CD4-positive, alpha-beta T cell (primary cell): ENCODE measurements around the gene PCSK1N. TPM values are rescaled to one million over a fixed set of nuclear protein-coding genes. Genes with fewer than 3 reads are reported as not detected.

Experiments used
- ATAC-seq: fragments of 200-7000 bp; cut with Tn5 transposase; one replicate; pipeline ENCODE4 v1.10.0; 2022; ENCODE audit warnings: mild to moderate bottlenecking; ENCODE audit not compliant: poor library complexity
- CTCF ChIA-PET: fragments of 350-600 bp; sonication (Branson Sonifier 250); formaldehyde crosslinking; loops from one replicate; lab custom pipeline; 2021; ENCODE audit warnings: antibody characterized with exemption, inconsistent platforms; lab: Charles Lee
- POLR2A ChIA-PET: fragments of 350-600 bp; sonication (Branson Sonifier 250); formaldehyde crosslinking; loops from one replicate; lab custom pipeline; 2021; ENCODE audit warnings: antibody characterized with exemption, inconsistent platforms; lab: Charles Lee
- DNase-seq, 14 experiments: peaks; one replicate each; pipeline ENCODE4 v3.0.0-alpha.2; 2013 to 2020; ENCODE audit warnings: mixed read lengths in 2 of 14
- H3K27ac ChIP-seq, 2 donors: one replicate each; pipeline versions ENCODE4 v1.5.1 to v1.7.0; 2013; ENCODE audit warnings: low read length in 2 of 2, low read depth in 1 of 2, mild to moderate bottlenecking in 1 of 2
- H3K27me3 ChIP-seq, 2 experiments: 1 replicate in 1 of 2; 2 replicates in 1 of 2; pipeline versions ENCODE4 v1.6.1 to v1.7.0; 2013; ENCODE audit warnings: low read length in 2 of 2, control low read depth in 1 of 2, mild to moderate bottlenecking in 1 of 2, moderate library complexity in 1 of 2; ENCODE audit not compliant: insufficient read depth in 2 of 2, control insufficient read depth in 1 of 2
- H3K36me3 ChIP-seq: one replicate; pipeline ENCODE4 v1.6.1; 2013; ENCODE audit warnings: low read length, control low read depth; ENCODE audit not compliant: insufficient read depth
- H3K4me1 ChIP-seq: one replicate; pipeline ENCODE4 v1.6.1; 2013; ENCODE audit warnings: low read length, control low read depth; ENCODE audit not compliant: insufficient read depth
- H3K4me3 ChIP-seq: one replicate; pipeline ENCODE4 v1.5.1; 2013; ENCODE audit warnings: mild to moderate bottlenecking, low read length, moderate library complexity
- H3K9me3 ChIP-seq, 2 experiments: 1 replicate in 1 of 2; 2 replicates in 1 of 2; pipeline versions ENCODE4 v1.6.1 to v1.7.0; 2013; ENCODE audit warnings: low read length in 2 of 2, mild to moderate bottlenecking in 2 of 2, control low read depth in 1 of 2, moderate library complexity in 1 of 2; ENCODE audit not compliant: control insufficient read depth in 1 of 2, insufficient read depth in 1 of 2
- H3K27ac Mint-ChIP-seq: one replicate; pipeline ENCODE4 v1.8.0; 2020; ENCODE audit warnings: mixed read lengths
- H3K27me3 Mint-ChIP-seq: one replicate; pipeline ENCODE4 v1.8.0; 2021; ENCODE audit warnings: mixed read lengths
- H3K36me3 Mint-ChIP-seq: one replicate; pipeline ENCODE4 v1.8.0; 2021; ENCODE audit warnings: low read depth, mixed read lengths
- H3K4me1 Mint-ChIP-seq: one replicate; pipeline ENCODE4 v1.8.0; 2021; ENCODE audit warnings: low read depth, mixed read lengths
- H3K4me3 Mint-ChIP-seq: one replicate; pipeline ENCODE4 v1.8.0; 2020; ENCODE audit warnings: mild to moderate bottlenecking, mixed read lengths
- H3K9me3 Mint-ChIP-seq: one replicate; pipeline ENCODE4 v1.8.0; 2020; ENCODE audit warnings: mixed read lengths
- CTCF ChIP-seq: fragments of 200-600 bp; IDR thresholded peaks from one replicate; pipeline ENCODE4 v1.8.0; 2022; ENCODE audit warnings: antibody characterized with exemption, mild to moderate bottlenecking
- intact Hi-C, 2 experiments: fragments of 100-400 bp; cut with DNase I in 1 of 2; cut with micrococcal nuclease in 1 of 2; formaldehyde crosslinking; loops; one replicate each; pipeline versions ENCODE4 v1.15.1 to v1.9.0; 2023 to 2025; cut with DNase I, micrococcal nuclease
- total RNA-seq, 174 experiments: library from RNA in 2 of 174; stranded (reverse) in 2 of 174; gene quantifications; one replicate each; pipeline ENCODE4 v1.2.3 and lab custom pipeline; 2021 to 2026

The PCSK1N gene
- total RNA-seq, 2 experiments from 2014 or later = 3.5 to 4.9 TPM

DNA sequence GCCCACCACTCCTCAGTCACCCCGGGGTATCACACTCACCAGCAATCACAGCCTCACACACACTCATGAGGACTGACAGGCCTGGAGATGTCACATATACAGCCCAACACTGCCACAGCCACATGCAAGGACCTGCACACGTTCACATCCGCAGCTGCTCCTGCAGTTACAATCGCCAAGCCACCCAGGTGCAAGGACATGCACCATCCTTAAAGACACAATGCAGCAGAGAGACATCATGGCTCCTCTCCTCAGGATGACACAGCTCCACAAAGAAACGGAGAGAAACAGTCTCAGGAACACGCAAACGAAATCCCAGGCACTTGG, 1.1 kb downstream of the PCSK1N start:
- H3K9me3 ChIP-seq = no peaks in the 10 kb centered on the region
- peak overlapping the region; percentile 6 for H3K27ac Mint-ChIP-seq
- TF ChIP-seq CTCF = no peak
- H3K36me3 Mint-ChIP-seq = no peaks in the 10 kb centered on the region
- ChIA-PET POLR2A (interaction anchor here (1.2 kb wide), 1 partner anchor 33 kb away, joined by 4 read pairs; the partner anchor contains the start of gene HDAC6), CTCF (interaction anchor here (0.8 kb wide), 1 partner anchor 57 kb away, joined by 3 read pairs; no protein-coding TSS in a partner anchor)
- intact Hi-C loops = loop anchor here in 1 of 2 experiments (10.0 kb wide), 1 partner anchor 50 kb away; no protein-coding TSS in a partner anchor
- H3K4me1 Mint-ChIP-seq = peaks cover 21% of the 10 kb centered on the region
- H3K36me3 ChIP-seq = no peaks in the 10 kb centered on the region
- H3K27ac ChIP-seq = no peak overlapping the region
- peaks cover 0 to 38% of the 10 kb centered on the region in 2 experiments for H3K27me3 ChIP-seq
- ATAC-seq (peak; percentile 28), DNase-seq (peak in 1 of 14 experiments; percentile 11)
- H3K27me3 Mint-ChIP-seq = peaks cover 44% of the 10 kb centered on the region
- H3K4me1 ChIP-seq = peaks cover 21% of the 10 kb centered on the region
- H3K4me3 ChIP-seq = peak overlapping the region; percentile 53
- no peaks in the 10 kb centered on the region for H3K9me3 Mint-ChIP-seq
- peak overlapping the region; percentile 72 for H3K4me3 Mint-ChIP-seq

- Histone ChIP-seq H3K4me1 (peaks cover 21% of the 10 kb centered on the region), H3K36me3 (no peaks in the 10 kb centered on the region), H3K4me3 (no peak overlapping the region), H3K9me3 (no peaks in the 10 kb centered on the region), H3K27ac (no peak overlapping the region), H3K27me3 (peaks cover 0 to 39% of the 10 kb centered on the region in 2 experiments)
- ATAC-seq = no peak
- no peak overlapping the region for H3K27ac Mint-ChIP-seq
- peaks cover 49% of the 10 kb centered on the region for H3K27me3 Mint-ChIP-seq
- CTCF ChIA-PET = no interaction called here
- peak overlapping the region; percentile 72 for H3K4me3 Mint-ChIP-seq
- no peaks in the 10 kb centered on the region for H3K9me3 Mint-ChIP-seq
- DNase-seq = no peak
- no peak for TF ChIP-seq CTCF
- POLR2A ChIA-PET = interaction anchor here (1.2 kb wide), 1 partner anchor 32 kb away, joined by 4 read pairs; the partner anchor contains the start of gene HDAC6
- H3K4me1 Mint-ChIP-seq = peaks cover 21% of the 10 kb centered on the region
- intact Hi-C loops = loop anchor here in 1 of 2 experiments (10.0 kb wide), 1 partner anchor 51 kb away; no protein-coding TSS in a partner anchor
- H3K36me3 Mint-ChIP-seq = no peaks in the 10 kb centered on the region
These were observed 1.8 kb downstream of the PCSK1N start for GRCh38 chrX:48833542-48834138.

DNA sequence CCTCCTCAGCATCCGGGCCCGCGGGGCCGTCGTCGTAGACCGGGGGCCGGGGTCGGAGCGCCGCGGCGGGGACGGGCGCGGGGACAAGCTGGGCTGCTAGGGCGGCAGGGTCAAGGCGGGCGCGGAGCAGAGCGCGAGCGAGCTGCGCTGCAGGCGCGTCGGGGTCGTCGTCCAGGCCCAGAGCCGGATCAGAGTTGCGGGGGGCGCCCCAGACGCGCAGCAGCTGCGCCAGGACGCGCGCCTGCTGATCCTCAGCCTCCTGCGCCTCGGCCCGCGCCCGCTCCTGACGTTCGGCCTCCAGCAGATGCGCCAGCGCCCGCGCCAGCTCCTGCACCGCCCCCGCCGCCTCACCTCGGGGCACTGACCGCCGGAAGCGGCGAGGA, 3.5 kb downstream of the PCSK1N start:
- Mint-ChIP-seq H3K36me3 (no peaks in the 10 kb centered on the region), H3K27me3 (peaks cover 61% of the 10 kb centered on the region), H3K27ac (no peak overlapping the region), H3K4me3 (no peak overlapping the region), H3K9me3 (no peaks in the 10 kb centered on the region), H3K4me1 (peaks cover 21% of the 10 kb centered on the region)
- H3K4me1 ChIP-seq = peaks cover 25% of the 10 kb centered on the region
- TF ChIP-seq CTCF = no peak
- peaks cover 0 to 4% of the 10 kb centered on the region in 2 experiments for H3K9me3 ChIP-seq
- ChIA-PET CTCF (no interaction called here), POLR2A (no interaction called here)
- DNase-seq = no peak
- peaks cover 5 to 46% of the 10 kb centered on the region in 2 experiments for H3K27me3 ChIP-seq
- ATAC-seq = no peak
- H3K36me3 ChIP-seq = no peaks in the 10 kb centered on the region
- no peak overlapping the region for H3K4me3 ChIP-seq
- H3K27ac ChIP-seq = no peak overlapping the region
- intact Hi-C loops = loop anchor here in 1 of 2 experiments (10.0 kb wide), 1 partner anchor 53 kb away; no protein-coding TSS in a partner anchor
